Middle frontal gyrus (tissue), 1 donor: ENCODE measurements around the gene RET.

ENCODE experiments used
- DNase-seq: peaks from one replicate; pipeline ENCODE4 v3.0.0-alpha.2; 2015; ENCODE audit warnings: low spot score; ENCODE audit errors: extremely low spot score

The RET gene

DNA sequence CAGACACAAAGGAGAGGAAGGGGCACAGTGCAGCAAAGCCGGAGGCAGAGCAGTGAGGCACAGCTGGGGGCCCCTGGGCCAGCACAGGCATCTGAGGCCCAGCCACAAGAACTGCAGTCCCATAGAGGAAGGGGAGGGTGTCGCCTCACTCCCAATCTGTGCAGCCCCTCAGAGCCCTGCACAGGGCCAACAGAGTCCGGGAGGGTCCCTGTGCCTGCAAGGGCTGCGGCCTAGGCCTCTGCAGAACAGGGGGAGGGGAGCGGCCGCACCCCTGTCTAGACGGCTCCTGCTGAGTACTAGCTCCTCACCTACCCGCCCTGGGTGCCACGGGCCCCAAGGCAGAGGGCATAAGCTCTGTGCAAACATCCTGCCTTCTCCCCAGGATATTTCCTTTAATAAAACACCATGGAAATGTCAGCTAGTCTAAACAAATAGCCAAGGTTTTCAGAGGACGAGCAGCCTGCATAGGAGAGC is 32.4 kb upstream of the RET start:
- DNase-seq = no peak

DNA sequence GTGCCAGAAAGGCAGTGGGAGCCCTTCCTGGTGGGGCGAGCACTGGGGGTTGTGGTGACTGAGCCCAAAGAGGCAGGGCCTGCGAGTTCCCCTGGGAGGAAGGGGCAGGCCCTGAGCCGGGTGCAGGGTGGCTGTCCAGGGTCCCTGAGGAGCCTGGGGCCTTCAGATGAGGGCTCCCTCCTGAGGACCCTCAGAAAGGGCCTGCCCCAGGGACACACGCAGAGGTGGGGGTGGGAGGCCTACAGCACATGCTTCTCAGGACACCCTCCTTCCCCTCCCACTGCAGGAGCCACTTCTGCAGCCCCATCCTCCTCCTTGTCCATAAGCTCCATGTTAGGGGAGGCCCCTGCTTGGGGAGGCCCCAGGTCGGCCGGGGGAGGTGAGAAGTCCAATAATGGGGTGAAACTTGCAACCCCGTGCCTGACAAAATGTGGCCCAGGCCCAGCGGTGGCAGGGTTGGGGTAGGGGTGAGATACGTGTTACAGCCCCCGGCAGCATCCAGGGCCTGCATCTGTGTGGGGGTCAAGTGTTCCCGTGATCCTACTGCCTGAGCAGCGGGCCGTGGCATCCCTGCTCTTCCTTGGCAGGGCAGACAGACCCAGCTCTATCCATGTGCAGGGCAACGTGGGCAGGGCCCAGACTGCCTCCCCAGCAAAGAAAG is 31.8 kb upstream of the RET start:
- no peak for DNase-seq

- DNase-seq = no peak
These were observed 31.1 kb upstream of the RET start for GRCh38 chr10:43045631-43046287.

GRCh38 chr10:43046288-43046991 is 30.4 kb upstream of the RET start:
- DNase-seq = no peak

- no peak for DNase-seq
These were observed 29.4 kb upstream of the RET start for GRCh38 chr10:43047288-43047970.

DNA sequence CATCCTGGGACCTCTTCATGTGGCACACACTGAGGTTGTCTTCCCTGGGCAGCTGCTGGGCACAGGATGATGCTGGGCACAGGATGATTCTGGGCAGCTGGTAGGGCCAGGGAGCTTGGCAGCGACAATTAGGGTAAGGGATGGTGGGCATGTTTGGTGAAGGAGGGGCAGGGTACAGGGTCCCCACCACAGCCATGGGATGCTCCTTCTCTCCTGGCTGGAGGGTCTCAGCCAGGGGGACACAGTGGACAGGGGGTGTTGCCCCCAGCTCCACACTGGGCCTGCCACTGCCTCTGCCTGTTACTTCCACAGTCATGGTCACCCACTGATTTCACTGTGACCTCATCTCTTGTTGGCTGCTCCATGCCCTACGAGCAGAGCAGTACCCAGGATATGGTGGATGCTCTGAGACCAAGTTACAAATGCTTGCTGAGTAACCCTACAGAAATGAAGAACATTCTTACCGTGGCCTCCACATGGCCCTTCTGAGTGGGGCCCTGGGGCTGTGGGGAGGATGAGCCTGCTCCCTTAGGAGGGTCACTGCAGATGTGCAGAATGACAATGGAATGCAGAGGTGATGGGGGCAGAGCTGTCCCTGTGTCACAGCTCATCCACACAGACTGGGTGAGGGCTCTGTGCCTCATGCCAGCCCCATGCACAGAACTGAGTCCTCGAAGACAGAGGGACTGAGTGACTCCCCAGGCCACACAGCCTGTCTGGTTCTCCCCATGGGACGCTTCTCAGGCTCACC is 28.4 kb upstream of the RET start:
- no peak for DNase-seq

DNA sequence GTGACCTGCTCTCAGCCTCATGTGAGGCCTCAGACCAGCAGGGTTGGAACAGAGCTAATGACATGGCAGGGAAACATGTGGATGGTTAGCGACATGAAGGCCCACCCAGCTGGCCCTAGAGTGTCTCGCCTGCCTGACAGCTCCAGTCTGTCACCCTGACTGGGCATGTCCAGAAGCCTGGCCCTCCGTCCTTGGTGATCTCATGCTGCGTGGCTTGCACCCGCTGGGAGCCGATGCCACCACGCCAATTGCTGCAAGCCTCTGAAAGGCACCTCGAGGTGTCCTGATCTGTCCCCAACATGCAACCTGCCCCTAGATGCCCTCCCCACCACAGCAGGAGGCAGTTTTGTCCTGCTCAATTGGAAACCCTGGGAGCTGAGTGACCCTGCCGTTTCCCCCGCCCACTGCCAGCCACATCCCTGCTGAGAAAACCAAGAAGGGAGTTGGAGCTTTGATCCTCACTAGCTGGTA is 27.8 kb upstream of the RET start:
- DNase-seq = no peak

- no peak for DNase-seq
These were observed 26.9 kb upstream of the RET start for GRCh38 chr10:43050011-43050410.

DNA sequence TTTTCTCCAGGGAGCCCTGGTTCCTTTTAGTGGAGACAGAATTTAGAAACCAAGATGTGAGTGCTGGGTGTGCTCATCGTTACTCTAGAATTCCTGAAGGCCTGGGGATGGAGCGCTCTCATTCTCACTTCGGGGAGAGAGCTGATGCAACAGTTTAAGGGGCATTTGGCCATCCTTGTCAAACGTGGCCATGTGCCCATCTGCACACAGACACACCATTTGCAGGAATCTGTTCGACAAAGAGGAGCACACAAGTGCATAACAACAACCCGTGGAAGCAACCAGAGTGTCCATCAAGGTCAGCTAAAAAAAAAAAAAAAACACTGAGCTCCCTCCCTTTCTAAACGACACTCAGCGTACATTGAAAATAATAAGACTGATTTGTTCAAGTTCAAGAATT is 23.0 kb upstream of the RET start:
- DNase-seq = no peak

DNA sequence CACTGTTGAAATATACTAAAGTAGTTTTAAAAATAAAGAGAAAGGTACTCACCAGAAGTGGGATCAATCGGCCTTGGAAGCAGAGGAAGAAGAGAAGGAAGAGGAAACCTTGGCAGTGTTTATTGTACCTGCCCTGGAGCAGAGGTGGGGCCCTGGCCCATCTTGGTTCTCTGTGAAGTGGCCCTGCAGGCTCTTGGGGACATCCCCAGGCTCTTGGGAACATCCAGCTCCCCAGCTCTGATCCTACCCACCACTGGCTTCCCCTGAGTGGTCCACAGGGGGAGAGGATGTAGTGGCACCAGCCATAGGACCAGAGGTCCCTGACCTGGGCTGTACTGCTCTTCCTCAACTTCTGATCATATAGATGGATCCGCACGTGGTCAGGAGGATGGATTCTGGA is 22.3 kb upstream of the RET start:
- no peak for DNase-seq

DNA sequence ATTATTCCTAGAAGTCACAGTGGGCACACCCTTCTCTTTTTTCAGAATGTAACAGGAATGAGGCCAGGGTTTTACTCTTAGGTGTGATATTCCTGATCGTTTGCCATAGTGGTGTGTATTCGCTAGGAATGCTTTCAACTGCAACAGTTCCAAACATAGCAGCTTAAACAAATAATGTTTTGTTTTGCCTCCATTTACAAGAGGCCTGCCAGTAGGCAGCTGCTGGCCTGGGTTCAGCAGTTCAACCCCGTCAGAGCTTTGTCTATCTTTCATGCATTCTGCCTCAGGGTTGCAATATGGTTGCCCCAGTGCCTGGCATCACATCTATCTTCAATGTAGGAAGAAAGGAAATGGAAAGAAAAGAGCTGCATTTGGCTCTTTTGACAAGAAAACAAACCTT is 21.7 kb upstream of the RET start:
- no peak for DNase-seq

GRCh38 chr10:43055991-43056567 is 20.8 kb upstream of the RET start:
- no peak for DNase-seq

- DNase-seq = no peak
These were observed 20.3 kb upstream of the RET start for GRCh38 chr10:43056568-43057011.

DNA sequence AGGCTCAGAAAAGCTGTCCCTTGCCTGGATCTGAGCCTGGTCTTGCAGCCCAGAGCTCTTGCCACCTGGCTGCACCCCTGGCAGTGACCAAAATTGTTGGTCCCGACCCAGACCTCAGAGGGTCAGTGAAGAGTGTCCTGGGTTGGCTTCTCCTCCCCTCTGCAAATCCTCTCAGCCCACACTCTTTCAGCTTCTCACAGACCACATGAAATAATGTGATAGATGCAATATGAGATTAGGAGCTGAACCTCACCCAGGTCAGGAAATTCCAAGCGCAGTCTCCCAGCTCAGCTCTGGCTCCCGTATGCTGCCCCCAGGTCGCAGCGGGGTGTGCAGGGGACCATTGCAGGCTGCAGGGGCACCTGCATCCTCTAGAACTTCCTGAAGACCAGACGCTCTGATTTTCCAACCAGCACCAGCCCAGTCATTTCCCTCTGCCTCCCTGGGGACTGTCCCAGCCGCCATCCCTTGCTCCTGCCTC is 19.6 kb upstream of the RET start:
- DNase-seq = no peak

- DNase-seq = no peak
These were observed 19.0 kb upstream of the RET start for GRCh38 chr10:43057831-43058340.

DNA sequence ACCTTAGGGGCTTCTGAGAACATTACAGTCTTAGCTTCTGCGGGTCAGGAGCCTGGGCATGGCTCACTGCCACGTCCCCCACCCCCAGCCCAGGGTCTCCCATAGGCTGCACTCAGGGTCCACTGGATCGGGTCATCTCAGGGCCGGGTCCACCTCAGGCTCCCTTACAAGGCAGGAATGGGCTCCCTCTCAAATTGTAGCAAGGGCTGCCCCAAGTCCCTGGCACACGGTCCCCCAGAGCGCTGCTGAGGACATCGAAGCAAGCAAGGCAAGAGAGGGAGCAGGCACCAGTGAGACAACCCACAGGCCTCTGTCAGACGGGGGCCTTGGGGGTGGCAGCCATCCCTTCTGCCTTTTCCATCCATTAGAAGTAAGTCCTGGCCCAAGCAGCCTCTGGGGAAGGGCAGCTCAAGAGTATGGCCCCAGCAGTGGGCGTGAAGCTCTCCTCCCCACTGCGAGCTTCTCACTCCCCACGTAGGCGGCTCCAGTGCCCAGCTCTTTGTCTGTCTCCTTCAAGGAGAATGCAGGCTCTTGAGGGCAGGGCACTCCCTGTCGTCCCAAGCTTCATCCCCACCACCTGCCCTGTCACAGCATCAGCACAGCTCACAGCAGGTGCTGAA is 18.0 kb upstream of the RET start:
- DNase-seq = no peak

- no peak for DNase-seq
These were observed 17.5 kb upstream of the RET start for GRCh38 chr10:43059336-43059720.

- no peak for DNase-seq
These were observed 17.0 kb upstream of the RET start for GRCh38 chr10:43059828-43060227.

DNA sequence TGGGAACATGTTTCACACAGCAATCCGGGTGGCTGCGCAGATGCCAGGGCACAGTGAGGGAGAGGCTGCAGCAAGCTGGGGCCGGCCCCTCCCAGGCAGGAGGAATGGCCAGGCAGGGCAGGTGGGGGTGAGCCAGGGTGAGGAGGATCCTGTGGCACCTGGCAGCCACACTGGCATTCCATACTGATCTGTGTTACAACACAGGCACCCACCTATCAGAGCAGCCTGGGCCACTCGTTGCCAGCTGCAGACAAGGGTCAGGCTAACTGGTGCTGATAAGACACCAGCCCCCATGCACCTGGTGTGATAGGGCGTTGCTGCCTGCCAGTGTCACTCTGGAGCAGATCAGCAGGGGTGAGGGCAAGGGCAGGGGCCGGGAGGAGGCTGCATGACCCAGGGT is 16.6 kb upstream of the RET start:
- no peak for DNase-seq

GRCh38 chr10:43061331-43061730 is 15.5 kb upstream of the RET start:
- no peak for DNase-seq
